Astrocyte (in vitro differentiated cells and primary cell): ENCODE measurements around the gene TSPAN15.

Source experiments
- EZH2 ChIP-seq: IDR thresholded peaks from 2 replicates; pipeline ENCODE4 v1.6.1; 2012; ENCODE audit warnings: mild to moderate bottlenecking, low read length, inconsistent platforms; ENCODE audit not compliant: insufficient read depth
- TF ChIP-seq, protein P1 (sequence below): IDR thresholded peaks from 2 replicates; pipeline ENCODE4 v1.5.1; 2011; ENCODE audit warnings: low read depth, mild to moderate bottlenecking, inconsistent platforms, low read length, moderate library complexity; ENCODE audit not compliant: insufficient read depth

DNA sequence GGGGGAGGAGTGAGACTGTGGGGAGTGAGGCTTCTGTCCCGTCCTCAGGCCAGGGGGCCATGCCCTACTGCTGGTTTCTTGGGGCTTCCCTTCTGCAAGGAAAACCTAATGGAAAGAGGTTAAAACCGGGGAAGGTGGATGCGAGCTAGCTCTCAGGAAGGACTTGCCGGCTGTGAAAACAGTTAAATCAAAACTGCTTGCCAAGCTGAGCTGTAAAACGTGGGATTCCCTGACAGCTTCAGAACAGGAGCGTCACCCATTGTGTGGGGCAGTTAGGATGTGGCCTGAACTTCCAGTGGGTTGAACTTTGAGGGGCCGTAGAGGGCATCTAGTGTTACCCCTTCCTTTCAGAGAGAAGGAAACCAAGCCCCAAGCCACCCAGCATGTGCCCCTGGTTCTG, 13.1 kb downstream of the TSPAN15 start:
- TF ChIP-seq, protein P1, sequence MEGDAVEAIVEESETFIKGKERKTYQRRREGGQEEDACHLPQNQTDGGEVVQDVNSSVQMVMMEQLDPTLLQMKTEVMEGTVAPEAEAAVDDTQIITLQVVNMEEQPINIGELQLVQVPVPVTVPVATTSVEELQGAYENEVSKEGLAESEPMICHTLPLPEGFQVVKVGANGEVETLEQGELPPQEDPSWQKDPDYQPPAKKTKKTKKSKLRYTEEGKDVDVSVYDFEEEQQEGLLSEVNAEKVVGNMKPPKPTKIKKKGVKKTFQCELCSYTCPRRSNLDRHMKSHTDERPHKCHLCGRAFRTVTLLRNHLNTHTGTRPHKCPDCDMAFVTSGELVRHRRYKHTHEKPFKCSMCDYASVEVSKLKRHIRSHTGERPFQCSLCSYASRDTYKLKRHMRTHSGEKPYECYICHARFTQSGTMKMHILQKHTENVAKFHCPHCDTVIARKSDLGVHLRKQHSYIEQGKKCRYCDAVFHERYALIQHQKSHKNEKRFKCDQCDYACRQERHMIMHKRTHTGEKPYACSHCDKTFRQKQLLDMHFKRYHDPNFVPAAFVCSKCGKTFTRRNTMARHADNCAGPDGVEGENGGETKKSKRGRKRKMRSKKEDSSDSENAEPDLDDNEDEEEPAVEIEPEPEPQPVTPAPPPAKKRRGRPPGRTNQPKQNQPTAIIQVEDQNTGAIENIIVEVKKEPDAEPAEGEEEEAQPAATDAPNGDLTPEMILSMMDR, result no peak
- TF ChIP-seq EZH2, result no peak
